ENCODE measurements around the gene RNF2.

GRCh38 chr1:185059950-185060571 lies 14.7 kb downstream of the RNF2 start:
- TF ChIP-seq CTCF (IDR thresholded peaks at IDR 0.05) (no peak), POLR2A (IDR thresholded peaks at IDR 0.05) (no peak)
